ENCODE results near the gene CADPS2.

- no peak for TF ChIP-seq CTCF (optimal IDR thresholded peaks at IDR 0.05 in 1 of 3, IDR thresholded peaks at IDR 0.05 in 1 of 3, conservative IDR thresholded peaks at IDR 0.05 in 1 of 3; ENCODE audit: extremely low read depth in 1 of 3, insufficient read depth in 2 of 3, low read length in 3 of 3)
- no peak for TF ChIP-seq EZH2 (IDR thresholded peaks at IDR 0.05; ENCODE audit: low read length)
Observed at GRCh38 chr7:122626785-122627184, 259.5 kb downstream of the CADPS2 start.

All from keratinocyte (primary cell).